Measurements from ENCODE around the gene EDNRB.
A peak's percentile ranks its signal among the peaks of the same experiment; 100 is the strongest.

The EDNRB gene

GRCh38 chr13:77871596-77871995 is 47.0 kb downstream of the EDNRB start:
- H3K36me3 ChIP-seq = no peaks in the 10 kb centered on the region
- H3K4me1 ChIP-seq (ENCODE audit: control insufficient read depth in 1 of 2, insufficient read depth in 1 of 2, low read depth in 1 of 2, low read length in 1 of 2) = no peaks in the 10 kb centered on the region
- TF ChIP-seq CTCF (IDR thresholded peaks at IDR 0.05) = no peak

GRCh38 chr13:77868717-77869116 is 49.9 kb downstream of the EDNRB start:
- TF ChIP-seq CTCF (IDR thresholded peaks at IDR 0.05) = no peak
- H3K4me1 ChIP-seq (ENCODE audit: control insufficient read depth in 1 of 2, insufficient read depth in 1 of 2, low read depth in 1 of 2, low read length in 1 of 2) = no peaks in the 10 kb centered on the region
- H3K27ac ChIP-seq = no peak overlapping the region
- H3K9me3 ChIP-seq = no peaks in the 10 kb centered on the region
- H3K36me3 ChIP-seq = no peaks in the 10 kb centered on the region
- H3K27me3 ChIP-seq = no peaks in the 10 kb centered on the region
- H3K4me3 ChIP-seq (ENCODE audit: low read depth in 1 of 2, low read length in 1 of 2) = no peak overlapping the region

More at GRCh38 chr13:77871596-77871995, 47.0 kb downstream of the EDNRB start:
- H3K27ac ChIP-seq = no peak overlapping the region
- no peak overlapping the region for H3K4me3 ChIP-seq (ENCODE audit: low read depth in 1 of 2, low read length in 1 of 2)
- H3K9me3 ChIP-seq = no peaks in the 10 kb centered on the region
- no peaks in the 10 kb centered on the region for H3K27me3 ChIP-seq

- H3K36me3 ChIP-seq = no peaks in the 10 kb centered on the region
- no peak overlapping the region for H3K27ac ChIP-seq
- H3K4me3 ChIP-seq (ENCODE audit: low read depth in 1 of 2, low read length in 1 of 2) = no peak overlapping the region
- no peak for TF ChIP-seq CTCF (IDR thresholded peaks at IDR 0.05)
- no peaks in the 10 kb centered on the region for H3K27me3 ChIP-seq
- peaks cover 11 to 12% of the 10 kb centered on the region in 2 experiments for H3K4me1 ChIP-seq (ENCODE audit: control insufficient read depth in 1 of 2, insufficient read depth in 1 of 2, low read depth in 1 of 2, low read length in 1 of 2)
- no peaks in the 10 kb centered on the region for H3K9me3 ChIP-seq
Measured at GRCh38 chr13:77866971-77867370, 51.7 kb downstream of the EDNRB start.

- H3K4me1 ChIP-seq (ENCODE audit: control insufficient read depth in 1 of 2, insufficient read depth in 1 of 2, low read depth in 1 of 2, low read length in 1 of 2) = peaks cover 24 to 25% of the 10 kb centered on the region in 2 experiments
- H3K27me3 ChIP-seq = no peaks in the 10 kb centered on the region
- H3K36me3 ChIP-seq = no peaks in the 10 kb centered on the region
- no peak for TF ChIP-seq CTCF (IDR thresholded peaks at IDR 0.05)
- H3K27ac ChIP-seq = no peak overlapping the region
- no peak overlapping the region for H3K4me3 ChIP-seq (ENCODE audit: low read depth in 1 of 2, low read length in 1 of 2)
- H3K9me3 ChIP-seq = no peaks in the 10 kb centered on the region
Measured at GRCh38 chr13:77865622-77866021, 53.0 kb downstream of the EDNRB start.

GRCh38 chr13:77863144-77863543 is 55.5 kb downstream of the EDNRB start:
- Histone ChIP-seq H3K4me3 (ENCODE audit: low read depth in 1 of 2, low read length in 1 of 2) (no peak overlapping the region), H3K27me3 (no peaks in the 10 kb centered on the region), H3K4me1 (ENCODE audit: control insufficient read depth in 1 of 2, insufficient read depth in 1 of 2, low read depth in 1 of 2, low read length in 1 of 2) (peaks cover 33 to 35% of the 10 kb centered on the region in 2 experiments), H3K9me3 (no peaks in the 10 kb centered on the region), H3K27ac (no peak overlapping the region), H3K36me3 (no peaks in the 10 kb centered on the region)
- no peak for TF ChIP-seq CTCF (IDR thresholded peaks at IDR 0.05)

GRCh38 chr13:77861741-77862140 is 56.9 kb downstream of the EDNRB start:
- H3K36me3 ChIP-seq = no peaks in the 10 kb centered on the region
- H3K27ac ChIP-seq = peak overlapping the region; percentile 53
- H3K4me1 ChIP-seq (ENCODE audit: control insufficient read depth in 1 of 2, insufficient read depth in 1 of 2, low read depth in 1 of 2, low read length in 1 of 2) = peaks cover 33 to 35% of the 10 kb centered on the region in 2 experiments
- H3K27me3 ChIP-seq = no peaks in the 10 kb centered on the region
- H3K4me3 ChIP-seq (ENCODE audit: low read depth in 1 of 2, low read length in 1 of 2) = no peak overlapping the region
- H3K9me3 ChIP-seq = no peaks in the 10 kb centered on the region
- no peak for TF ChIP-seq CTCF (IDR thresholded peaks at IDR 0.05)

All from neutrophil (primary cell).